GM12891 (cell line): Measurements from ENCODE around the gene MTPN.

Experiments
- POLR2A ChIP-seq: IDR thresholded peaks from 2 replicates; pipeline ENCODE4 v1.6.1; 2011; ENCODE audit warnings: low read depth, low read length, control low read depth
- POLR2AphosphoS5 ChIP-seq: IDR thresholded peaks from 2 replicates; pipeline ENCODE4 v1.6.1; 2011; ENCODE audit warnings: low read depth, low read length, control low read depth
- POU2F2 ChIP-seq: IDR thresholded peaks from 2 replicates; pipeline ENCODE4 v1.6.1; 2011; ENCODE audit warnings: low read depth, mild to moderate bottlenecking, control low read depth, low read length, moderate library complexity
- SPI1 ChIP-seq: IDR thresholded peaks from 2 replicates; pipeline ENCODE4 v1.6.1; 2011; ENCODE audit warnings: low read depth, low read length, control low read depth

DNA sequence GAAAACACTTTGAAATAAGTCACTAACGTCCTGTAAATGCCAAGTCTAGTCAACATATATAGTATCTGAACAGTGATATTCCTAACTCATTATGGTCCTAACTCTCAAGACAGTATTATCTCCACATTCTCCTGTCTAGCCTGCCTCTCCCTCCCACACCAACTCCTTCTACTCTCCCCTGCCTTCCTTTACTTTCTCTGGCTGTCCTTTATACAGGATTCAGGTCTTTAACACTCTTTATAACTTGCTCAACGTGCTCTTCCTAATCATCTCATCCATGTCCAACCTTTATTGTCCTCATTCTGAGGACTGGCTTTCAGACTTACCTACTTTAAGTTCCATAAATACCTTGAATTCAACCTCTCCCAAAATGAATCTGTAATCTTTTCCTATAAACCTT is 42.5 kb downstream of the MTPN start:
- TF ChIP-seq SPI1 (no peak), POLR2A (no peak), POLR2AphosphoS5 (no peak), POU2F2 (no peak)
